ENCODE data around the gene PMP22. TPM values are rescaled to one million over a fixed set of nuclear protein-coding genes. Genes with fewer than 3 reads are reported as not detected.

Gene PMP22
- total RNA-seq, 1 donor from 2014 or later = not detected

DNA sequence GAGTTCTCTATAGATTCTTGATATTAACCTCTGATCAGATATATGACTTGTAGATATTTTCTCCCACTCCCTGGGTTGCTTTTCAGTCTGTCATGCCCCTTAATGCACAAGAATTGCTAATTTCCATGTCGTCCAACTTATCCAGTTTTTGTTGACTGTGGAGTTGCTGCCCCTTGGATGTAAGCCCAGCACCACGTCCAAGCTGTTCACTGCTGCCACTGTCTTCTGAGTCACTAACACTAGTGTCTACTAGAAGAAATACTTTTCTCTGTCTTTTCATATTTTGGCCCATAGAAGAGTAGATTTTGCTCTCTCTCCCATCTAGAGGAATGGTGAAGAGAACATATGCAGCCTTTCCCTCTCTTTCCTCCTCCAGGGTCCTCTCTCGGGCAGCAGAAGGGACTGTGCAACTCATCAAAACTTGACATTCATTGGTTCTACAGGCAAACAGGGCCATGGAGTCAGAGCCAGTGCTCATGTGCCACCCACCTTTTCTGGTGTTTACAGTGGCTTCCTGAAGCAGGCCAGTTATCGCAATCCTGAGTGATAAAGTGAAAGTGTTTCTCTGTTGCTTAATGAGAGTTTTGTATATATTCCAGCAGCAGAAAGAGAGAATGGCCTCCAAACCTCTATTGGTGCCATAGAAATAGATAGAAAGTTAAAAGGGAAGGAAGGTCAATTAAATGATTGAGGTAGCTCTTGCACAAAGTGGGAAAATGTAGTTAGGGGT is 22.6 kb upstream of the PMP22 start:
- TF ChIP-seq, protein P1, sequence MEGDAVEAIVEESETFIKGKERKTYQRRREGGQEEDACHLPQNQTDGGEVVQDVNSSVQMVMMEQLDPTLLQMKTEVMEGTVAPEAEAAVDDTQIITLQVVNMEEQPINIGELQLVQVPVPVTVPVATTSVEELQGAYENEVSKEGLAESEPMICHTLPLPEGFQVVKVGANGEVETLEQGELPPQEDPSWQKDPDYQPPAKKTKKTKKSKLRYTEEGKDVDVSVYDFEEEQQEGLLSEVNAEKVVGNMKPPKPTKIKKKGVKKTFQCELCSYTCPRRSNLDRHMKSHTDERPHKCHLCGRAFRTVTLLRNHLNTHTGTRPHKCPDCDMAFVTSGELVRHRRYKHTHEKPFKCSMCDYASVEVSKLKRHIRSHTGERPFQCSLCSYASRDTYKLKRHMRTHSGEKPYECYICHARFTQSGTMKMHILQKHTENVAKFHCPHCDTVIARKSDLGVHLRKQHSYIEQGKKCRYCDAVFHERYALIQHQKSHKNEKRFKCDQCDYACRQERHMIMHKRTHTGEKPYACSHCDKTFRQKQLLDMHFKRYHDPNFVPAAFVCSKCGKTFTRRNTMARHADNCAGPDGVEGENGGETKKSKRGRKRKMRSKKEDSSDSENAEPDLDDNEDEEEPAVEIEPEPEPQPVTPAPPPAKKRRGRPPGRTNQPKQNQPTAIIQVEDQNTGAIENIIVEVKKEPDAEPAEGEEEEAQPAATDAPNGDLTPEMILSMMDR (IDR thresholded peaks at IDR 0.05) = no peak
- CTCF ChIA-PET = no interaction called here
- H3K27me3 Mint-ChIP-seq = peaks cover 12% of the 10 kb centered on the region
- POLR2A ChIA-PET = no interaction called here
- DNase-seq = no peak
- no peak overlapping the region for H3K4me3 Mint-ChIP-seq
- intact Hi-C loops (cut with micrococcal nuclease) = no loop called here
- no peak overlapping the region for H3K27ac Mint-ChIP-seq
- no peak for ATAC-seq (ENCODE audit: low read depth)
- H3K36me3 Mint-ChIP-seq (ENCODE audit: low read depth) = no peaks in the 10 kb centered on the region
- no peaks in the 10 kb centered on the region for H3K9me3 Mint-ChIP-seq
- H3K4me1 Mint-ChIP-seq = no peaks in the 10 kb centered on the region

DNA sequence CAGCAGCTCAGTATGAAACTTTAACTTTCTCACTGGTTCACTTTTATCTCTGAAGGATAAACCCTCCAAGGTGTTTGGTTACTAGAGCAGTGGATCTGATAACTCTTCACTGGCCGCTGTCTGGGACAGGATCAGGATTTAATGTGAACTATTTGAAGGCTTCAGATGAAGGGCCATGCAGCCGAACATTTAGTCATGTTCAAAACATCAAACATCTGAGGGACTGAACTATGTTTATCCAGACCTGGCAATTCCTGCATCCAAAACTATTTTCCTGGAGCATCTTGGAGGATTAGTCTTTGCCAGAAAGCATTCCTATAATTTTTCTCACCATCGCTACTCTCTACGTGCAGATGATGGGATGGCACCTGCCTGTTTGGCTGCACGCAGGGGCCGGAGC is 20.3 kb upstream of the PMP22 start:
- Mint-ChIP-seq H3K27ac (no peak overlapping the region), H3K27me3 (peaks cover 12% of the 10 kb centered on the region), H3K9me3 (no peaks in the 10 kb centered on the region), H3K4me3 (no peak overlapping the region), H3K36me3 (ENCODE audit: low read depth) (no peaks in the 10 kb centered on the region), H3K4me1 (no peaks in the 10 kb centered on the region)
- TF ChIP-seq, protein P1 (IDR thresholded peaks at IDR 0.05) = no peak
- ChIA-PET POLR2A (no interaction called here), CTCF (no interaction called here)
- DNase-seq = no peak
- intact Hi-C loops (cut with micrococcal nuclease) = no loop called here
- no peak for ATAC-seq (ENCODE audit: low read depth)

- CTCF ChIA-PET = no interaction called here
- POLR2A ChIA-PET = no interaction called here
- ATAC-seq (ENCODE audit: low read depth) = no peak
Observed at GRCh38 chr17:15284537-15284936, 19.4 kb upstream of the PMP22 start.

DNA sequence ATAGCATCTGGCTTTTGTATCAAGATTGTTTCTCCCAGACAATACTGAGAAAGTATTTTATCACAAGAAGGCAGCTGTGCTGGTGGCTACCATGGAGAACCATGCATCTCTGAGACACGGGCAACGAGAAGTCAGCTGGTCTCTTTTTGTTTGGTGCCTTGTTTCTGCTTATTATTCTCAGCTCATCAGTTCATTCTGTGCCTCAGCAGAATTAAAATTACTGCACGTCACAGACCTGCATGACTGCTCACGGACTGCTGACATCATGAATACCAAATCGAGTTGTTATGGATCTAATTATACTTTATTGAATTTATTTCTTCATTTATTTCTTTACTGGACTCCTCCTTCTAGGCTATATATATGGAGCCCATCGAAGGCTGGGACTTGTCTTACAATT is 19.0 kb upstream of the PMP22 start:
- Mint-ChIP-seq H3K9me3 (no peaks in the 10 kb centered on the region), H3K4me1 (no peaks in the 10 kb centered on the region), H3K27ac (no peak overlapping the region), H3K27me3 (peaks cover 14% of the 10 kb centered on the region), H3K36me3 (ENCODE audit: low read depth) (no peaks in the 10 kb centered on the region), H3K4me3 (no peak overlapping the region)
- ChIA-PET POLR2A (no interaction called here), CTCF (no interaction called here)
- intact Hi-C loops (cut with micrococcal nuclease) = no loop called here
- TF ChIP-seq, protein P1 (IDR thresholded peaks at IDR 0.05) = no peak
- ATAC-seq (ENCODE audit: low read depth) (no peak), DNase-seq (no peak)

More at GRCh38 chr17:15284537-15284936, 19.4 kb upstream of the PMP22 start:
- no peak overlapping the region for H3K4me3 Mint-ChIP-seq
- TF ChIP-seq, protein P1 (IDR thresholded peaks at IDR 0.05) = no peak
- no peak overlapping the region for H3K27ac Mint-ChIP-seq
- intact Hi-C loops (cut with micrococcal nuclease) = no loop called here
- DNase-seq = no peak
- no peaks in the 10 kb centered on the region for H3K9me3 Mint-ChIP-seq
- no peaks in the 10 kb centered on the region for H3K4me1 Mint-ChIP-seq
- H3K27me3 Mint-ChIP-seq = peaks cover 12% of the 10 kb centered on the region
- no peaks in the 10 kb centered on the region for H3K36me3 Mint-ChIP-seq (ENCODE audit: low read depth)

DNA sequence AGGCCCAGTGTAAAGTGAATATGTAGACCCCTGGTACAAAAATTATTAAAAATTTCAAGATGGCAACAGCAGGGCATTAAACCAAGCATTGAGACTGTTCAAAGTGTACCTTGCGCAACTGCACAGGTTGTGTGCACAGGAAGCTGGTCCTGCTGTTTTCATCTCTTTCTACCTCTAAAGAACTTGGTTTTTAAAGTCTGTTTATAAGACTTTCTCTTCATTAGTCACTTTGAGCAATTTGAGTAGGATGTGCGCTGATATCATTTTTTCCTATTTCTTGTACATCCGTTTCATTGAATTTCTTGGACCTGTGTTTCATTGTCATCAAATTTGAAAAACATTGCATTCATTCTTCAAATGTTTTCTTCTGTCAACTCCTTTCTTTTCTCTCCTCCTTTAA is 16.8 kb upstream of the PMP22 start:
- CTCF ChIA-PET = no interaction called here
- no peak overlapping the region for H3K4me3 Mint-ChIP-seq
- intact Hi-C loops (cut with micrococcal nuclease) = no loop called here
- no peak overlapping the region for H3K27ac Mint-ChIP-seq
- ATAC-seq (ENCODE audit: low read depth) (no peak), DNase-seq (no peak)
- POLR2A ChIA-PET = no interaction called here
- no peaks in the 10 kb centered on the region for H3K4me1 Mint-ChIP-seq
- H3K36me3 Mint-ChIP-seq (ENCODE audit: low read depth) = no peaks in the 10 kb centered on the region
- H3K27me3 Mint-ChIP-seq = peaks cover 6% of the 10 kb centered on the region
- TF ChIP-seq, protein P1 (IDR thresholded peaks at IDR 0.05) = no peak
- no peaks in the 10 kb centered on the region for H3K9me3 Mint-ChIP-seq

Measured in activated B cell treated with CpG ODN at 0.5 μM for 24 hours (primary cell).